ENCODE results near the gene TRAF3IP3.

The TRAF3IP3 gene

DNA sequence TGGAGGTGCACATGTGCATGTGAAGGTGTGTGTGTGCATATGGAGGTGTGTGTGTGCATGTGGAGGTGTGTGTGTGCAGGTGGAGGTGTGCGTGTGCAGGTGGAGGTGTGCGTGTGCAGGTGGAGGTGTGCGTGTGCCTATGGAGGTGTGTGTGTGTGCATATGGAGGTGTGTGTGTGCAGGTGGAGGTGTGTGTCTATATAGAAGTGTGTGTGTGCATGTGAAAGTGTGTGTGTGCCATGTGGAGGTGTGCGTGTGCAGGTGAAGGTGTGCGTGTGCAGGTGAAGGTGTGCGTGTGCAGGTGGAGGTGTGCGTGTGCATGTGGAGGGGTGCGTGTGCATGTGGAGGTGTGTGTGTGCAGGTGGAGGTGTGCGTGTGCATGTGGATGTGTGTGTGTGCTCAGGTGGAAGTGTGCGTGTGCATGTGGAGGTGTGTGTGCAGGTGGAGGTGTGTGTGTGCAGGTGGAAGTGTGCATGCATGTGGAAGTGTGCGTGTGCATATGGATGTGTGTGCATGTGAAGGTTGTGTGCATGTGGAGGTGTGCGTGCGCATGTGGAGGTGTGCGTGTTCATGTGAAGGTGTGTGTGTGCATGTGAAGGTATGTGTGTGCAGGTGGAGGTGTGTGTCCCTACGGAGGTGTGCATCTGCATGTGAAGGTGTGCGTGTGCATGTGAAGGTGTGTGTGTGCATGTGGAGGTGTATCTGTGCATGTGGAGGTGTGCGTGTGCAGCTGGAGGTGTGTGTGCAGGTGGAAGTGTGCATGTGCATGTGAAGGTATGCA lies 15.0 kb downstream of the TRAF3IP3 start:
- no peak overlapping the region for H3K27ac ChIP-seq (ENCODE audit: low read length)
- no peak overlapping the region for H3K4me3 ChIP-seq (ENCODE audit: low read depth in 1 of 2, low read length in 2 of 2)
- H3K4me1 ChIP-seq (ENCODE audit: control insufficient read depth in 1 of 2, insufficient read depth in 2 of 2, low read length in 2 of 2): peaks cover 11 to 36% of the 10 kb centered on the region in 2 donors
- H3K36me3 ChIP-seq (ENCODE audit: control insufficient read depth in 1 of 2, insufficient read depth in 2 of 2, low read length in 2 of 2): no peaks in the 10 kb centered on the region
- H3K27me3 ChIP-seq (ENCODE audit: low read depth, low read length): no peaks in the 10 kb centered on the region
- H3K9me3 ChIP-seq (ENCODE audit: control insufficient read depth in 1 of 2, low read length in 2 of 2): no peaks in the 10 kb centered on the region

- H3K4me3 ChIP-seq (ENCODE audit: low read depth in 1 of 2, low read length in 2 of 2): no peak overlapping the region
- H3K9me3 ChIP-seq (ENCODE audit: control insufficient read depth in 1 of 2, low read length in 2 of 2): no peaks in the 10 kb centered on the region
- H3K36me3 ChIP-seq (ENCODE audit: control insufficient read depth in 1 of 2, insufficient read depth in 2 of 2, low read length in 2 of 2): no peaks in the 10 kb centered on the region
- no peaks in the 10 kb centered on the region for H3K27me3 ChIP-seq (ENCODE audit: low read depth, low read length)
- H3K4me1 ChIP-seq (ENCODE audit: control insufficient read depth in 1 of 2, insufficient read depth in 2 of 2, low read length in 2 of 2): peaks cover 11 to 36% of the 10 kb centered on the region in 2 donors
- H3K27ac ChIP-seq (ENCODE audit: low read length): no peak overlapping the region
Observed at GRCh38 chr1:209772126-209772525, 16.3 kb downstream of the TRAF3IP3 start.

DNA sequence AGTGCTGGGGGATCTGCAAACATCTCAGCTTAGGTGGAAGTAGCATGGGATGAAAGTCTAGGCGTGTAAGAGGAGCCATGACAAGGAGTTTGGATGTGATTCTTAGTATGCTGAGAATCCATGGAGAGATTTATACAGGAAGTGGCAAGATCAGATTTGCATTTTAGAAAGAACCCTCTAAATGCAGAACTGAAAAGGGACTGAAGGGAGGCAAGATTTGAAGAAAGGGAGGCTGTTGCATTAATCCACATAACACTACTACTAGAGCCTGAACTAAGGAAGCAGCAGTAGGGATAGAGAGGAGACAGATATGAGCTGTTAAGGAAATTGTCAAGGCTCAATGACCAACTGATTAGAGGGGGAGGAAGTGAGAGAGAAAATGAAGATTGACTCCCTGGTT lies 18.7 kb downstream of the TRAF3IP3 start:
- Histone ChIP-seq H3K4me3 (ENCODE audit: low read depth in 1 of 2, low read length in 2 of 2) (no peak overlapping the region), H3K36me3 (ENCODE audit: control insufficient read depth in 1 of 2, insufficient read depth in 2 of 2, low read length in 2 of 2) (no peaks in the 10 kb centered on the region), H3K4me1 (ENCODE audit: control insufficient read depth in 1 of 2, insufficient read depth in 2 of 2, low read length in 2 of 2) (peaks cover 4 to 17% of the 10 kb centered on the region in 2 donors), H3K9me3 (ENCODE audit: control insufficient read depth in 1 of 2, low read length in 2 of 2) (no peaks in the 10 kb centered on the region), H3K27me3 (ENCODE audit: low read depth, low read length) (no peaks in the 10 kb centered on the region), H3K27ac (ENCODE audit: low read length) (no peak overlapping the region)

- H3K4me3 ChIP-seq (ENCODE audit: low read depth in 1 of 2, low read length in 2 of 2): no peak overlapping the region
- H3K27ac ChIP-seq (ENCODE audit: low read length): no peak overlapping the region
- H3K27me3 ChIP-seq (ENCODE audit: low read depth, low read length): no peaks in the 10 kb centered on the region
- peaks cover 0 to 7% of the 10 kb centered on the region in 2 donors for H3K4me1 ChIP-seq (ENCODE audit: control insufficient read depth in 1 of 2, insufficient read depth in 2 of 2, low read length in 2 of 2)
- no peaks in the 10 kb centered on the region for H3K9me3 ChIP-seq (ENCODE audit: control insufficient read depth in 1 of 2, low read length in 2 of 2)
- H3K36me3 ChIP-seq (ENCODE audit: control insufficient read depth in 1 of 2, insufficient read depth in 2 of 2, low read length in 2 of 2): no peaks in the 10 kb centered on the region
Observed at GRCh38 chr1:209775678-209776077, 19.8 kb downstream of the TRAF3IP3 start.

DNA sequence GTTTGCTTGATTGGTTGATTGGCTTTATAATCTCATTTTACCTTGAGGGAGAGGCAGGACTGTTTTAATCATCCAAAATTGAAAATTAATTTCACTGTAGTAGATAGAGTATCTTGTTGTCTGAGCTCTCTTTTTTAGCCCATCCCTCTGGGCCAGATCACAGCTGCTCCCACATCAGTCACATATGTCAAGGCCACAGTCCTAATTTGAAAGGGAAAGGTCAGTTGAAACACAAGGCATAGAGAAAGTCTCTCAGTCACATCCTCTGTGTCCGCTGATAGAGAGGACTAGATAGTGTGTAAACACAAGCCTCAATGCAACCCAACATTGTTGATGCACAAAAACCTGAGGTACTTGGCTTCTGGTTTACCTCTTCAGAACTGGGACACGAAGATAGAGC lies 21.7 kb downstream of the TRAF3IP3 start:
- Histone ChIP-seq H3K9me3 (ENCODE audit: control insufficient read depth in 1 of 2, low read length in 2 of 2) (no peaks in the 10 kb centered on the region), H3K4me1 (ENCODE audit: control insufficient read depth in 1 of 2, insufficient read depth in 2 of 2, low read length in 2 of 2) (no peaks in the 10 kb centered on the region), H3K4me3 (ENCODE audit: low read depth in 1 of 2, low read length in 2 of 2) (no peak overlapping the region), H3K36me3 (ENCODE audit: control insufficient read depth in 1 of 2, insufficient read depth in 2 of 2, low read length in 2 of 2) (peaks cover 3 to 7% of the 10 kb centered on the region in 2 donors), H3K27ac (ENCODE audit: low read length) (no peak overlapping the region), H3K27me3 (ENCODE audit: low read depth, low read length) (no peaks in the 10 kb centered on the region)

GRCh38 chr1:209778102-209778501 lies 22.2 kb downstream of the TRAF3IP3 start:
- no peak overlapping the region for H3K27ac ChIP-seq (ENCODE audit: low read length)
- no peak overlapping the region for H3K4me3 ChIP-seq (ENCODE audit: low read depth in 1 of 2, low read length in 2 of 2)
- H3K4me1 ChIP-seq (ENCODE audit: control insufficient read depth in 1 of 2, insufficient read depth in 2 of 2, low read length in 2 of 2): peaks cover 0 to 3% of the 10 kb centered on the region in 2 donors
- no peaks in the 10 kb centered on the region for H3K9me3 ChIP-seq (ENCODE audit: control insufficient read depth in 1 of 2, low read length in 2 of 2)
- H3K36me3 ChIP-seq (ENCODE audit: control insufficient read depth in 1 of 2, insufficient read depth in 2 of 2, low read length in 2 of 2): peaks cover 3 to 10% of the 10 kb centered on the region in 2 donors
- no peaks in the 10 kb centered on the region for H3K27me3 ChIP-seq (ENCODE audit: low read depth, low read length)

DNA sequence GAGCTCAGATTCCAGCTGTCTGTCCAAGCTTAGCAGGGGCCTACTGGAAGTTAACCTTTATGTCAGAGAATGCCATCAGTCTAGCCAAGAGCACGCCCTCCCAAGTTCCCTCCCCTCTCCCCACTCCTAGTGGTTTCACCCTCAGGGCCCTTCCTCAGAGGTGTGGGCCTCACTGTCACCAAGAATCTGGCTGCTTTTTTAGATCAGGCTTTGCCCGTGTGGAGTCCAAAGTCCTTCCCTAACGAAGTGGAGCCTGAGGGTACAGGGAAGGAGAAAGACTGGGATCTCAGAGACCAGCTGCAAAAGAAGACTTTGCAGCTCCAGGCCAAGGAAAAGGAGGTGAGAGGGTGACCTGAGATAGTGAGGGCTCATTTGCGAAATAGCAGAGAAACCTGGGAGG lies 24.4 kb downstream of the TRAF3IP3 start:
- Histone ChIP-seq H3K27me3 (ENCODE audit: low read depth, low read length) (no peaks in the 10 kb centered on the region), H3K27ac (ENCODE audit: low read length) (no peak overlapping the region), H3K4me3 (ENCODE audit: low read depth in 1 of 2, low read length in 2 of 2) (no peak overlapping the region), H3K4me1 (ENCODE audit: control insufficient read depth in 1 of 2, insufficient read depth in 2 of 2, low read length in 2 of 2) (peaks cover 0 to 13% of the 10 kb centered on the region in 2 donors), H3K9me3 (ENCODE audit: control insufficient read depth in 1 of 2, low read length in 2 of 2) (no peaks in the 10 kb centered on the region), H3K36me3 (ENCODE audit: control insufficient read depth in 1 of 2, insufficient read depth in 2 of 2, low read length in 2 of 2) (peaks cover 3 to 10% of the 10 kb centered on the region in 2 donors)

DNA sequence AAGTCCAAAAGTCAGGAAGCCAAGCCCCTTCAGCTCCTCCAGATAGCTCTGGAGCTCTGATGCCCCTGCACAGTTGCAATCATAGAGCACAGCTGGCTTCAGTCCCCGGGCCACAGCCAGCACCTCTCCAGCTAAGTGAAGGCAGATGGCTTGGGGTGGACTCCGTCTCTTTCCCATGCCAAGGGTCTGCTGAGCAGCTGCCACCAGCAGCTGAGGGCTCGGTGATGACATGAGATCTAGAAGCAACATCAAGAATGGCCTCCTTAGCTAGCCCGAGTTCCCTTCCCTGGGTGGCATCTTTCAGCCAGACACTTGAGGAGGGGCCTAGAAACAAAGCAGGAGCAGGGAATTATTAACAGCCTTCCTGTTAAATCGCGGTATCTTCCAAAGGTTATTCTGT lies 27.5 kb downstream of the TRAF3IP3 start:
- Histone ChIP-seq H3K9me3 (ENCODE audit: control insufficient read depth in 1 of 2, low read length in 2 of 2) (no peaks in the 10 kb centered on the region), H3K4me3 (ENCODE audit: low read depth in 1 of 2, low read length in 2 of 2) (peak overlapping the region; percentile 72 to 85), H3K27me3 (ENCODE audit: low read depth, low read length) (no peaks in the 10 kb centered on the region), H3K27ac (ENCODE audit: low read length) (peak overlapping the region; percentile 94), H3K36me3 (ENCODE audit: control insufficient read depth in 1 of 2, insufficient read depth in 2 of 2, low read length in 2 of 2) (peaks cover 3 to 10% of the 10 kb centered on the region in 2 donors), H3K4me1 (ENCODE audit: control insufficient read depth in 1 of 2, insufficient read depth in 2 of 2, low read length in 2 of 2) (peaks cover 9 to 33% of the 10 kb centered on the region in 2 donors)

- H3K4me1 ChIP-seq (ENCODE audit: control insufficient read depth in 1 of 2, insufficient read depth in 2 of 2, low read length in 2 of 2): peaks cover 9 to 38% of the 10 kb centered on the region in 2 donors
- H3K4me3 ChIP-seq (ENCODE audit: low read depth in 1 of 2, low read length in 2 of 2): peak within 1 kb of the TSS; percentile 72 to 85
- no peaks in the 10 kb centered on the region for H3K27me3 ChIP-seq (ENCODE audit: low read depth, low read length)
- no peaks in the 10 kb centered on the region for H3K9me3 ChIP-seq (ENCODE audit: control insufficient read depth in 1 of 2, low read length in 2 of 2)
- peak within 1 kb of the TSS; percentile 94 for H3K27ac ChIP-seq (ENCODE audit: low read length)
- H3K36me3 ChIP-seq (ENCODE audit: control insufficient read depth in 1 of 2, insufficient read depth in 2 of 2, low read length in 2 of 2): peaks cover 3 to 10% of the 10 kb centered on the region in 2 donors
Observed at GRCh38 chr1:209784265-209785169, 28.7 kb downstream of the TRAF3IP3 start, which contains the start of gene C1orf74. C1orf74 (minus strand) TSS chr1:209784559; CDS start chr1:209783634, 925 bp downstream.

DNA sequence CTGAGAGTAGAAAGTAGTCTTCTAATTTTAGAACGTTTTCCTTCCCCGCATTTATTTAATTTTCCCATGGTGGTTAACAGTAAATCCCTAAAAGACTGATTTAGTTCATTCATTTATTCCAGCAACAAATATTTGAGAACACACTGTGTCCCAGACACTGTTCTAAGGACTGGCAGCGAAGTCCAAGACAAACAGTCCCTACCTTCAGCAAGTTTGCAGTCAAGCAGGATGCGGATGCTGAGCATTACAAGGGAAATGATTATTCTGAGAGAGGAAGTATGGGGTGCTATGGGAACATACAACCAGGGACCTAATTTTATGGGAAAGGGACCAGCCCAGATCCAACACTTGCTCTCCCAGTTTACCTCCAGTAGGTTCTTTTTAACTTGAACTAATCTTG lies 29.7 kb downstream of the TRAF3IP3 start:
- Histone ChIP-seq H3K4me1 (ENCODE audit: control insufficient read depth in 1 of 2, insufficient read depth in 2 of 2, low read length in 2 of 2) (peaks cover 9 to 38% of the 10 kb centered on the region in 2 donors), H3K27ac (ENCODE audit: low read length) (peak overlapping the region; percentile 89), H3K27me3 (ENCODE audit: low read depth, low read length) (no peaks in the 10 kb centered on the region), H3K4me3 (ENCODE audit: low read depth in 1 of 2, low read length in 2 of 2) (no peak overlapping the region), H3K9me3 (ENCODE audit: control insufficient read depth in 1 of 2, low read length in 2 of 2) (no peaks in the 10 kb centered on the region), H3K36me3 (ENCODE audit: control insufficient read depth in 1 of 2, insufficient read depth in 2 of 2, low read length in 2 of 2) (peaks cover 3 to 10% of the 10 kb centered on the region in 2 donors)

GRCh38 chr1:209786146-209786545 lies 30.3 kb downstream of the TRAF3IP3 start:
- H3K4me3 ChIP-seq (ENCODE audit: low read depth in 1 of 2, low read length in 2 of 2): no peak overlapping the region
- H3K36me3 ChIP-seq (ENCODE audit: control insufficient read depth in 1 of 2, insufficient read depth in 2 of 2, low read length in 2 of 2): peaks cover 3 to 9% of the 10 kb centered on the region in 2 donors
- H3K4me1 ChIP-seq (ENCODE audit: control insufficient read depth in 1 of 2, insufficient read depth in 2 of 2, low read length in 2 of 2): peaks cover 9 to 38% of the 10 kb centered on the region in 2 donors
- H3K27ac ChIP-seq (ENCODE audit: low read length): no peak overlapping the region
- H3K27me3 ChIP-seq (ENCODE audit: low read depth, low read length): no peaks in the 10 kb centered on the region
- no peaks in the 10 kb centered on the region for H3K9me3 ChIP-seq (ENCODE audit: control insufficient read depth in 1 of 2, low read length in 2 of 2)
